Measurements from ENCODE around the gene LAMTOR4.
"Not testable (repeated sequence)": the region's sequence is repeated elsewhere in the genome, so short reads cannot be mapped to it uniquely, and the experiment has no call there.

Gene LAMTOR4

GRCh38 chr7:100169147-100169850 is 20.6 kb downstream of the LAMTOR4 start:
- in situ Hi-C loops (cut with HindIII; ENCODE audit: low sequenced_read_pairs): no loop called here

- in situ Hi-C loops (cut with HindIII; ENCODE audit: low sequenced_read_pairs): no loop called here
Measured at GRCh38 chr7:100170101-100170897, 21.6 kb downstream of the LAMTOR4 start.

DNA sequence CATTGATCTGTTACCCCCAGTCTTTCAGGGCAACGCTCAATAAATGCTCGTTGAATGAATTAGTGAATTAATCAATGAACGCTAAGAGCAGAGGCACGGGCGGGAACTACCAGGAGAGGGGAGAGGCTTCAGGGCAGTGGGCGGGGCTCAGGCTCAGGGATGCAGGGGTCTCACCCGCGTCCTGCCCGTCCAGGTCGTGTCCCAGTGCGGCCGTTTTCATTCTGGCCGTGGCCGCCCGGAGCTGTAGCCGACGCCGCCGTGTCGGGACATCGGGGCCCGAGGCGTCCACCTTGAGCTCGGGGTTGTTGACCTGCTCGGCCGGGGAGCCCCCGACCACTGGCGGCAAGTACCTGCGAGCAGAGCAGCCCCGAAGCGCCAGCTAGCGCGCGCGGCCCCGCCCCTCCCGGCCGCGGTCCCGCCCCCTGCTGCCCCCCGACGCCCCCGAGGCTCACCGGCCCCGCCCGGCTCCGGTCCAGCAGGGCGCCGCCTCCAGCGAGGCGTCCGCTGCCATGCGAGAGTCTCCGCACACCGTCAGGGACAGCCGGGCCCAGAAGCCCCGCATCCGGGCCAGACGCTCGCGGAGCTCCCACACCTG is 22.5 kb downstream of the LAMTOR4 start:
- in situ Hi-C loops (cut with HindIII; ENCODE audit: low sequenced_read_pairs): no loop called here

- in situ Hi-C loops (cut with HindIII; ENCODE audit: low sequenced_read_pairs): no loop called here
Measured at GRCh38 chr7:100171840-100172239, 23.1 kb downstream of the LAMTOR4 start.

- in situ Hi-C loops (cut with HindIII; ENCODE audit: low sequenced_read_pairs): no loop called here
Measured at GRCh38 chr7:100173806-100174495, 25.2 kb downstream of the LAMTOR4 start.

DNA sequence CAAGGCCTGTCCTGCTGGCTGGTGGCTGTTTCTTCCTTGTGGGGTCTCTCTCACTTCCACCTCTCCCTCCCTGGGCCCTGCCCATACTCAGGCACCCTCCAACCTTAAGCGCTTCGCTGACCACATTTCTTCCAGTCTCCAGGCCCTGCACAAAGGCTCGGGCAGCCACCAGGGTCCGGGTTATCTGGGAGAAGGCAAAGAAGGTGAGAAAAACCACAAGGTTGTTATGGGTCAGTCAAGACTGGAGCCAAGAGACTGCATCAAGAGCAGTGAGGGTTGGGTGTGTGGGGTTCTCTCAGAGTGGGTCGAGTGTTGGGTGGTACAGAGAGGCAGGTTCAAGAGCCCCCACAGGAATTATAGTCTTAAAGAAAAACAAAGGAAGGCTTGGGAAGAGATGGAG is 25.9 kb downstream of the LAMTOR4 start:
- in situ Hi-C loops (cut with HindIII; ENCODE audit: low sequenced_read_pairs): no loop called here

DNA sequence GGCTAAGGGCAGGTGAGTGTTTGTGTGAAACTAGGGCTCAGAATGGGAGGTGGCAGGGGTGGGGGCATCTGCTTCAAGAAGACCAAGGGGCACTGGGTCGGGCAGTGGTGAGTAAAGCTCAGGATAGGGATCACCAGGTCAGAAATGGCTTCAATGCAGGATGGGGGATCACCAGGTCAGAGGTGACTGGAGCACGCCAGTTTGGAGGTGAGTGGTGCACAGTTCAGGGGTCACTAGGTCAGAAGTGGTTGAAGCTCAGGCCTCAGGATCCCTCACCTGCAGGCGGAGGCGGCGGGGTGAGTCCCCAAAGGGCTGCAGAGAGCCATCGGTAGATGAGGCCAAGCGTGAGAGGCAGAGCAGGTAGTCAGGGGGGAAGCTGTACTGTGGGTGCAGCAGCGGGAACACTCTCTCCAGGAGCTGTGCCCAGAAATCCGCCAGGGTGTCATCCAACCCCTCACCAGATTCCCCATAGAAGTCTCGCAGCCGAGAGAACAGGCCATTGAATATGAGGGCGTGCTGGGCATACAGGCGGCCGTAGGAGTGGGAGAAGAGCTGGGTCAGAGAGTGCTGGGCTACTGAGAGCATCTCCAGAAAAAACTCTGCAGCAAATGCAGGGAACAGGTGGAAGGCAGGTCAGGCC is 26.7 kb downstream of the LAMTOR4 start:
- in situ Hi-C loops (cut with HindIII; ENCODE audit: low sequenced_read_pairs): no loop called here

GRCh38 chr7:100176096-100177044 is 27.7 kb downstream of the LAMTOR4 start:
- in situ Hi-C loops (cut with HindIII; ENCODE audit: low sequenced_read_pairs): no loop called here

DNA sequence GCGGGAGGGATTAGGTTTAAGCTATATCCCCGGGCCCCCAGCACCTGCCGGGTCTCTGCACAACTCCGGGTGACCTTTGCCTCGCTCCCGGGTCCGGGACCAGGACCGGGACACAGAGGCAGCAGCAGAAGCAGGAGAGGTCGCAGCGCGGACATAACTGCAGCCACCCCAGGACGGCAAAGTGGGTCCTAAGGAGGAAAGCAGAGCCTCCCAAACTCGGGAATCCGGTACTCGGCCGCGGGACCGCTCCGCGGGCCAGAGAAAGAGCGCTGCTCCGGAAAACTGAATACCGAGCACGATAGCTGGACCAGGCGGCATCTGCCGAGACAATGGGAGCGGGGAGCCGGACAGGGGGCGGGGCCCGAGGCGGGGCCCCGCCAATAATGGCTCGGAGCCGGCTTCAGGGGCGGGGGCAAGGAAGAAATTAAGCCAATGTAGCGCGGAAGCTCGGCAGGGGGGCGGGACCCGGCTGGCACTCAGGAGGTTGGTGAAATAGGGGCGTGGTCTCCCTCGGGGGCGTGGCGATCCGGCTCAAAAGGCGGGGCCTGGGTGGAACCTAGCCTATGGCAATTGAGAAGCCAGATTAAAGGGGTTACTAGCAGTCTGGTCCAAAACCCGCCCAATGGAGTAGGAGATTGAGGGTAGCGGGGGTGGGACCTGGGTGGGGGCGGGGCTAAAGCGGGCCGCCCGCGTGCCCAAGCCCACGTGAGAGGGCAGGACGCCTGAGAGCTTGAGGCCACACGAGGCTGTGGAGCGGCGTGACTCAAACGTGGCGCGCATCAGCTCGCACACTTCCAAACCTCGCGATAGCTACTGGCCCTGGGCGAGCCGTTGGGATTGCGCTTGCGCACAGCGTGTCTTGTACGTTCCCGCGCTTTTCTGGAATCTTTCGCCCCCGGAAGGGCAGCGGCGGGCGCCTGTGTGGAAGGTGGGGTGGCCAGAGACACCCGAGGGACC is 28.6 kb downstream of the LAMTOR4 start, which contains the start of the genes GPC2 and STAG3:
Gene GPC2 (minus strand): TSS at position 337 of the 957 bp plus-strand sequence. CDS start 182 bp downstream, at position 155.
Gene STAG3 (plus strand): TSS at position 874 of the 957 bp plus-strand sequence. CDS start 2,639 bp downstream, outside the sequence.
- in situ Hi-C loops (cut with HindIII; ENCODE audit: low sequenced_read_pairs): no loop called here

DNA sequence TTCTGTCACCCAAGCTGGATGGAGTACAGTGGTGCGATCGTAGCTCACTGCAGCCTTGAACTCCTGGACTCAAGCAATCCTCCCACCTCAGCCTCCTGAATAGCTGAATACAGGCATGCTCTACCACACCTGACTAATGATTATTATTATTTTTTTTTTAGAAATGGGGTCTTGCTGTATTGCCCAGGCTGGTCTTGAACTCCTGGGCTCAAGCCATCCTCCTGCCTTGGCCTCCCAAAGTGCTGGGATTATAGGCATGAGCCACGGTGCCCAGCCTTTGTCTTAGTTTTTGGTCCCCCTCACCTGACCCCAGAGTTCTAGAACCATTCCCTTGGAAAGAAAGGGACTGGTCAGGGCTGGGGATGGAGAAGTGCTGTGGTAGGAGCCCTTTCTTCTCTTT is 31.4 kb downstream of the LAMTOR4 start:
- in situ Hi-C loops (cut with HindIII; ENCODE audit: low sequenced_read_pairs): not testable (repeated sequence)

DNA sequence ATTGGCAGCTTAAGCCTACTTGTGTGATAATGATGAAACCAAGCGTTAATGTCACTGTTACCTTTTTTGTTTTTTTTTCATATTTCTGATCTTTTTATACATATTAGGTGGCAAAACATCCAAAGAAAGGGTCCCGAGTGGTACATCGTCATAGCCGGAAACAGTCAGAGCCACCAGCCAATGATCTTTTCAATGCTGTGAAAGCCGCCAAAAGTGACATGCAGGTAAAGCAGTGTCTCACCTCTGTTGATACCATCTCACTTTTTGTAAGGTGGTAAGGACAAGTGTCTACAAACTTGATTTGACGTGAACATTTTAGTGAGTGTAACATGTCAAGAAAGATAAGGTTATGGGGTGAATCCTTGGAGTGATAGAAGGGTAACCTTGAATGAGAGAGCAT is 33.9 kb downstream of the LAMTOR4 start:
- in situ Hi-C loops (cut with HindIII; ENCODE audit: low sequenced_read_pairs): not testable (repeated sequence)

DNA sequence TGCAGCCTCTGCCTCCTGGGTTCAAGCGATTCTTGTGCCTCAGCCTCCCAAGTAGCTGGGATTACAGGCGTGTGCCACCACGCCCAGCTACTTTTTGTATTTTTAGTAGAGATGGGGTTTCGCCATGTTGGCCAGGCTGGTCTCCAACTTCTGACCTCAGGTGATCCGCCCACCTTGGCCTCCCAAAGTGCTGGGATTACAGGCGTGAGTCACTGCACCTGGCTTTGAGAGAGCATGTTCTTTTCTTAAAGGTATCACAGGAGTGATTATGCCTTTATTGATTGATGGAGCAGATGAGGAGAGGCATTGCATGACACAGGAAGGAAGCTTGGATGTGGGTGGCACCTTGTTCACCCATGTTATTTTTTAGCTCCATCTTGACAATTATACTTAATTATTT is 34.4 kb downstream of the LAMTOR4 start:
- in situ Hi-C loops (cut with HindIII; ENCODE audit: low sequenced_read_pairs): not testable (repeated sequence)

DNA sequence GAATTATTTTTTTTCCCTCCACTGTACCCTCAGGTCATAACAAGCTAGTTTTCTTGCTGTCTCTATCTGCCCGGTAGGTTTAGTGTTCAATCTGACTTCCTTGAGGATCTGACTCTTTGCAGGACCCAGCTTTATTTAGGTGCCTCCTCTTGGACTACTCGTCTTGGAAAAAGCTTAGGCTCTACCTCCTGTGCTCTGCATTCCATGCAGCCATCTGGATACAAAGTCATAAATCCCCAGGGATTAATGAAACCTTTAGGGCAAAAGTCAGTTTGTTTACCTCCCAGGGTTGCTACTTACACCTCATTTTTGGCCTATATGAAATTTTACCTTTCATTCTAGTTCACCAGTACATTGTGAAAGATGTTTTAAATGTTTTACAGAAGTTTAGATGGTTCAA is 37.0 kb downstream of the LAMTOR4 start:
- in situ Hi-C loops (cut with HindIII; ENCODE audit: low sequenced_read_pairs): no loop called here

- in situ Hi-C loops (cut with HindIII; ENCODE audit: low sequenced_read_pairs): no loop called here
Measured at GRCh38 chr7:100189061-100189460, 40.3 kb downstream of the LAMTOR4 start.

DNA sequence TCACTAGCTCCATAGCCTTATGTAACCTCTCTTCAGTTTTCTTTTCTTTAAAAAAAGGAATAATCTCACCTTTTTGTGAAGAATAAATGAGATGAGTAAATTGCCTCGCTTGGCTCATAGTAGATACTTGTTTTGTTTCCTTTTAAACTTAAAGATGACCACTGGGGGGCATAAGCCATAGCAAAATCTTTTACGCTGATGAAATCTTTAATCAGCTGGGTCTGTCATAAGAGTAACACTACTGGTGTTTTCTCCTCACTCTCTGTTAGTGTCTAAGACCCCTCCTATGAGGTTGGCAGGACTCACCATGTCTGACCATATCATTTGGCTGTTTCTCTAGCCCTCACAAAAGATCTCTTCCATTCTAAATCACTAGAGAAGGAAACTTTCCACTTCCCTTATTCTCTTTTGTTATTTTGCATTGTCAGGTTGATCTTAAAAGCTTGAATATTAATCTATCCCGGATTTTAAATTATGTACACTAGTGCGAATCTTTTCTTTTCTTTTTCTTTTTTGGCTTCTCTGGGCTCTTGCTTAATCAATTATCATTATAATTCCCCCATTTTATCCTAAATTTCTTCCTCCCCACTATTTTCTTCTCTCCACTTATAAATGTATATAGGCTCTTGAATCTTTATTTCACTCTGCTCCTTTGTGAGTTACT is 41.5 kb downstream of the LAMTOR4 start:
- in situ Hi-C loops (cut with HindIII; ENCODE audit: low sequenced_read_pairs): no loop called here

DNA sequence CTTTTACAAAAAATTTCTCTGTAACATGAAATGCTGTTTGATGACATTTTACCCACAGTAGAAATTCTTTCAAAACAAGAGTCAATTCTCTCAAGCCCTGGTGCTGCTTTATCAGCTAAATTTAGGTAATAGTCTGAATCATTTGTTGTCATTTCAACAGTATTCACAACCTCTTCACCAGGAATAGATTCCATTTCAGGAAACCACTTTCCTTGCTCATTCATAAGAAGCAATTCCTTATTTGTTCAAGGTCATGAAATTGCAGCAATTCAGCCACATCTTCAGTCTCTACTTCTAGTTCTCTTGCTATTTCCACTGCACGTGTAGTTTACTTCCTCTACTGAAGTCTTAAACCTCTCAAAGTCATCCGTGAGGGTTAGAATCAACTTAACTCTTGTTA is 43.1 kb downstream of the LAMTOR4 start:
- in situ Hi-C loops (cut with HindIII; ENCODE audit: low sequenced_read_pairs): no loop called here

- in situ Hi-C loops (cut with HindIII; ENCODE audit: low sequenced_read_pairs): not testable (repeated sequence)
Measured at GRCh38 chr7:100192281-100192862, 43.7 kb downstream of the LAMTOR4 start.

Data from DLD1 (cell line).